ENCODE measurements around the gene REXO5. TPM values are rescaled to one million over a fixed set of nuclear protein-coding genes. Genes with fewer than 3 reads are reported as not detected.

The REXO5 gene
- total RNA-seq, 2 experiments from 2014 or later, result 26.5 to 38.9 TPM

DNA sequence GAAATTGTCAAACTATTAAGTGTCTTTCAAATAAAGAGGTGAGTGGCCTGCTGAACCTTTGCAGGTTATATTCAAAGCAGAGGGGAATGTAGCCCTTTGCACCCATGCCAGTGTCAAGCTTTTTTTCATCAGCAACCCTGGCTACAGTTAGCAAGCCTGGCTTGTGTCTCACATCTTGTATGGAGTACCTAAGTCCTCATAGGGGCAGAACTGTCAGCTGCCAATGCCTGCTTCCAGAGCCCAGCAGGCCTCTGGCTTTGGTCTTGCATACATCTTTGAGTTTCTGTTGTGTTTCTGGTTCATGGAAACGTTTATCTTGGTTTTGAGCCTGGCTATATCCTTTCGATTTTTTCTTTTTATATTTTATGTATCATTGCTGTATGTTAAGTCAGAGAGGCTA, 26.8 kb downstream of the REXO5 start:
- BruUV-seq (replicated peaks), result no TSS peak
- H3K4me1 ChIP-seq (ENCODE audit: insufficient read depth, low read length, poor library complexity, severe bottlenecking), result peaks cover 3% of the 10 kb centered on the region
- no peak overlapping the region for H2AFZ ChIP-seq (ENCODE audit: low read length)
- H3K4me3 ChIP-seq (ENCODE audit: low read depth, low read length, poor library complexity, severe bottlenecking), result no peak overlapping the region
- TF ChIP-seq, protein P1, sequence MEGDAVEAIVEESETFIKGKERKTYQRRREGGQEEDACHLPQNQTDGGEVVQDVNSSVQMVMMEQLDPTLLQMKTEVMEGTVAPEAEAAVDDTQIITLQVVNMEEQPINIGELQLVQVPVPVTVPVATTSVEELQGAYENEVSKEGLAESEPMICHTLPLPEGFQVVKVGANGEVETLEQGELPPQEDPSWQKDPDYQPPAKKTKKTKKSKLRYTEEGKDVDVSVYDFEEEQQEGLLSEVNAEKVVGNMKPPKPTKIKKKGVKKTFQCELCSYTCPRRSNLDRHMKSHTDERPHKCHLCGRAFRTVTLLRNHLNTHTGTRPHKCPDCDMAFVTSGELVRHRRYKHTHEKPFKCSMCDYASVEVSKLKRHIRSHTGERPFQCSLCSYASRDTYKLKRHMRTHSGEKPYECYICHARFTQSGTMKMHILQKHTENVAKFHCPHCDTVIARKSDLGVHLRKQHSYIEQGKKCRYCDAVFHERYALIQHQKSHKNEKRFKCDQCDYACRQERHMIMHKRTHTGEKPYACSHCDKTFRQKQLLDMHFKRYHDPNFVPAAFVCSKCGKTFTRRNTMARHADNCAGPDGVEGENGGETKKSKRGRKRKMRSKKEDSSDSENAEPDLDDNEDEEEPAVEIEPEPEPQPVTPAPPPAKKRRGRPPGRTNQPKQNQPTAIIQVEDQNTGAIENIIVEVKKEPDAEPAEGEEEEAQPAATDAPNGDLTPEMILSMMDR (conservative IDR thresholded peaks at IDR 0.05; ENCODE audit: low read length), result no peak
- no peak for TF ChIP-seq EZH2phosphoT487 (IDR thresholded peaks at IDR 0.05; ENCODE audit: borderline replicate concordance, low read depth, low read length)
- H3K4me2 ChIP-seq (ENCODE audit: low read length), result no peak overlapping the region
- no peak for DNase-seq (ENCODE audit: low spot score)
- H4K20me1 ChIP-seq (ENCODE audit: insufficient read depth, low read length), result no peaks in the 10 kb centered on the region
- H3K9me2 ChIP-seq (ENCODE audit: insufficient read depth, low read length), result no peaks in the 10 kb centered on the region
- ChIA-PET CTCF (ENCODE audit: unreplicated experiment) (no interaction called here), POLR2A (no interaction called here)
- intact Hi-C loops (cut with micrococcal nuclease; ENCODE audit: unreplicated experiment), result no loop called here
- H3K9me3 ChIP-seq (ENCODE audit: low read length), result peaks cover 6% of the 10 kb centered on the region; the same call in 1 of the 2 replicates
- no peak overlapping the region for H3K27ac ChIP-seq (ENCODE audit: low read depth, low read length, poor library complexity, severe bottlenecking)
- H3K36me3 ChIP-seq (ENCODE audit: insufficient read depth, low read length), result peaks cover 62% of the 10 kb centered on the region
- no peaks in the 10 kb centered on the region for H3K79me2 ChIP-seq (ENCODE audit: insufficient read depth, low read depth, low read length)

DNA sequence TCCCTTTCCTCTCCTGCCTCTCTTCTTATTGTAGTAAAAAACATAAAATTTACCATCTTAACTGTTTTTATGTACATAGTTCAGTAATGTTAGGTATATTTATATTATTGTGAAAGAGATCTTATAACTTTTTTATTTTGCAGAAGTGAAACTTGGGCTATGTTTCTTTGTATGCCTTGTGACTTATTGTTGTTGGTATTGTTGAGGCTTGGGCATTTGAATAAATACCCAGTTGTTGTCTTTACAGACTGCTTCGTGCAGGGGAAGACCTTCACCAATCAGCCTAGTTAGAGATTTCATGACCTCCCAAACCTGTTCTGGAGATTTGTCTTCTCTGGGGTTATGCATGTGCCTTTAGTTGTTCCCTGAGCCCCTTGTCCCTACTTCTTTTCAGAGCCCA, 31.9 kb downstream of the REXO5 start:
- H3K9me2 ChIP-seq (ENCODE audit: insufficient read depth, low read length), result no peaks in the 10 kb centered on the region
- BruUV-seq (replicated peaks), result no TSS peak
- ChIA-PET CTCF (ENCODE audit: unreplicated experiment) (no interaction called here), POLR2A (no interaction called here)
- H3K4me3 ChIP-seq (ENCODE audit: low read depth, low read length, poor library complexity, severe bottlenecking), result no peak overlapping the region
- H3K4me2 ChIP-seq (ENCODE audit: low read length), result peak overlapping the region; percentile 12
- no peak overlapping the region for H3K27ac ChIP-seq (ENCODE audit: low read depth, low read length, poor library complexity, severe bottlenecking)
- no peaks in the 10 kb centered on the region for H3K79me2 ChIP-seq (ENCODE audit: insufficient read depth, low read depth, low read length)
- H3K36me3 ChIP-seq (ENCODE audit: insufficient read depth, low read length), result peaks cover 88% of the 10 kb centered on the region
- peaks cover 6% of the 10 kb centered on the region; the same call in 1 of the 2 replicates for H3K9me3 ChIP-seq (ENCODE audit: low read length)
- H4K20me1 ChIP-seq (ENCODE audit: insufficient read depth, low read length), result no peaks in the 10 kb centered on the region
- intact Hi-C loops (cut with micrococcal nuclease; ENCODE audit: unreplicated experiment), result no loop called here
- peak; percentile 23 for DNase-seq (ENCODE audit: low spot score)
- no peak for TF ChIP-seq EZH2phosphoT487 (IDR thresholded peaks at IDR 0.05; ENCODE audit: borderline replicate concordance, low read depth, low read length)
- H2AFZ ChIP-seq (ENCODE audit: low read length), result no peak overlapping the region
- peaks cover 11% of the 10 kb centered on the region for H3K4me1 ChIP-seq (ENCODE audit: insufficient read depth, low read length, poor library complexity, severe bottlenecking)

DNA sequence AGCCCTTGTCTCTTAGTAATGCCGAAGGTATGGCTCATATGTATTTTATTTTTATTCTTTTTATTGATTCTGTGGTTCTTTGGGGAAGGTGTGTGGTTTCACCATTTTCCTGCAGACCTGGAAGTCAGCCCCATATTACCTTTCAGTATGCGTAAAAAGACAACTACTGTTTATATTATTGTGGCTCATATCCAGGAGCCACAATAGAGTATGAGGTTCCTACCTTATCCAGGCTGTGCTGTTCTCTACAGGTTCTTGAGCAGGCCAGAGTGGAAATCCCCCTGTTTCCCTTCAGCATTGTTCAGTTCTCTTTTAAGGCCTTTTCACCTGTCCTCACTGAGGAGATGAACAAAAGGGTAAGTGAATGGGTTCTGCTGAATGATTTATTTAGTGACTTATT, 33.2 kb downstream of the REXO5 start:
- no peaks in the 10 kb centered on the region for H3K79me2 ChIP-seq (ENCODE audit: insufficient read depth, low read depth, low read length)
- H3K4me1 ChIP-seq (ENCODE audit: insufficient read depth, low read length, poor library complexity, severe bottlenecking), result peaks cover 11% of the 10 kb centered on the region
- TF ChIP-seq, protein P1 (conservative IDR thresholded peaks at IDR 0.05; ENCODE audit: low read length), result no peak
- TF ChIP-seq EZH2phosphoT487 (IDR thresholded peaks at IDR 0.05; ENCODE audit: borderline replicate concordance, low read depth, low read length), result no peak
- H2AFZ ChIP-seq (ENCODE audit: low read length), result no peak overlapping the region
- peaks cover 6% of the 10 kb centered on the region; the same call in 1 of the 2 replicates for H3K9me3 ChIP-seq (ENCODE audit: low read length)
- no peak for DNase-seq (ENCODE audit: low spot score)
- peaks cover 87% of the 10 kb centered on the region for H3K36me3 ChIP-seq (ENCODE audit: insufficient read depth, low read length)
- H3K4me2 ChIP-seq (ENCODE audit: low read length), result no peak overlapping the region
- BruUV-seq (replicated peaks), result no TSS peak
- ChIA-PET POLR2A (no interaction called here), CTCF (ENCODE audit: unreplicated experiment) (no interaction called here)
- no peak overlapping the region for H3K27ac ChIP-seq (ENCODE audit: low read depth, low read length, poor library complexity, severe bottlenecking)
- H3K4me3 ChIP-seq (ENCODE audit: low read depth, low read length, poor library complexity, severe bottlenecking), result no peak overlapping the region
- intact Hi-C loops (cut with micrococcal nuclease; ENCODE audit: unreplicated experiment), result no loop called here
- no peaks in the 10 kb centered on the region for H4K20me1 ChIP-seq (ENCODE audit: insufficient read depth, low read length)
- no peaks in the 10 kb centered on the region for H3K9me2 ChIP-seq (ENCODE audit: insufficient read depth, low read length)
